Smooth muscle cell (in vitro differentiated cells): ENCODE data around the gene TM4SF4. TPM values are rescaled to one million over a fixed set of nuclear protein-coding genes. Genes with fewer than 3 reads are reported as not detected.

Experiments
- DNase-seq: peaks from one replicate; lab custom pipeline; 2025; ENCODE audit not compliant: unreplicated experiment; lab: John Stamatoyannopoulos, UW
- H2AFZ ChIP-seq: fragments of 200-600 bp; sonication (generic); 2 replicates; pipeline ENCODE4 v1.6.0; 2016; ENCODE audit warnings: antibody characterized with exemption, low read depth, mild to moderate bottlenecking
- H3F3A ChIP-seq: fragments of 200-600 bp; sonication (generic); 2 replicates; pipeline ENCODE4 v1.6.0; 2017; ENCODE audit warnings: antibody characterized with exemption, low read depth
- H3K27ac ChIP-seq: fragments of 200-600 bp; sonication (generic); 2 replicates; pipeline ENCODE4 v1.5.1; 2016; ENCODE audit warnings: low read depth, mild to moderate bottlenecking
- H3K27me3 ChIP-seq: fragments of 200-600 bp; sonication (generic); 2 replicates; pipeline ENCODE4 v1.6.1; 2016; ENCODE audit warnings: low read depth, mild to moderate bottlenecking
- H3K36me3 ChIP-seq: fragments of 200-600 bp; sonication (generic); 2 replicates; pipeline ENCODE4 v1.5.1; 2016; ENCODE audit warnings: low read depth
- H3K4me1 ChIP-seq: fragments of 200-600 bp; sonication (generic); 2 replicates; pipeline ENCODE4 v1.5.1; 2016; ENCODE audit warnings: low read depth
- H3K4me2 ChIP-seq: fragments of 200-600 bp; sonication (generic); 2 replicates; pipeline ENCODE4 v1.6.0; 2016; ENCODE audit warnings: mild to moderate bottlenecking
- H3K4me3 ChIP-seq: fragments of 200-600 bp; sonication (generic); 2 replicates; pipeline ENCODE4 v1.5.1; 2016; ENCODE audit warnings: mild to moderate bottlenecking
- H3K79me2 ChIP-seq: fragments of 200-600 bp; sonication (generic); 2 replicates; pipeline ENCODE4 v1.6.0; 2016; ENCODE audit warnings: low read depth, mild to moderate bottlenecking
- H3K9ac ChIP-seq: fragments of 200-600 bp; sonication (generic); 2 replicates; pipeline ENCODE4 v1.6.0; 2016; ENCODE audit warnings: low read depth
- H3K9me3 ChIP-seq: fragments of 200-600 bp; sonication (generic); replicated peaks from 2 replicates; pipeline ENCODE4 v1.5.1; 2016; ENCODE audit warnings: low read depth
- H4K20me1 ChIP-seq: fragments of 200-600 bp; sonication (generic); 2 replicates; pipeline ENCODE4 v1.6.0; 2016; ENCODE audit warnings: low read depth
- WGBS: methylation state at CpG from one replicate; pipeline ENCODE4 v1.1.7; 2016; ENCODE audit warnings: low lambda C conversion rate; 5-methylcytosine and 5-hydroxymethylcytosine counted together
- polyA plus RNA-seq: library from polyadenylated mRNA; unstranded; fragments of >200 nt; fragmentation: Nextera tagmentation; extraction: Ambion mirVana; gene quantifications from 2 replicates; pipeline ENCODE4 v1.2.1, GENCODE V29; 2016
- total RNA-seq: library from RNA; depleted of rRNA; stranded (reverse); fragments of >200 nt; gene quantifications from 2 replicates; pipeline ENCODE4 v1.2.3, GENCODE V29; 2014
- TF ChIP-seq, protein P1 (sequence below): fragments of 200-600 bp; sonication (generic); IDR thresholded peaks from 2 replicates; pipeline ENCODE4 v1.5.1; 2017; ENCODE audit warnings: borderline replicate concordance, mild to moderate bottlenecking, antibody characterized with exemption; ENCODE audit not compliant: insufficient read depth, poor library complexity, severe bottlenecking

TM4SF4 gene
- total and polyA plus RNA-seq, 2 experiments from 2014 or later = 0.29 TPM; not detected in 1

DNA sequence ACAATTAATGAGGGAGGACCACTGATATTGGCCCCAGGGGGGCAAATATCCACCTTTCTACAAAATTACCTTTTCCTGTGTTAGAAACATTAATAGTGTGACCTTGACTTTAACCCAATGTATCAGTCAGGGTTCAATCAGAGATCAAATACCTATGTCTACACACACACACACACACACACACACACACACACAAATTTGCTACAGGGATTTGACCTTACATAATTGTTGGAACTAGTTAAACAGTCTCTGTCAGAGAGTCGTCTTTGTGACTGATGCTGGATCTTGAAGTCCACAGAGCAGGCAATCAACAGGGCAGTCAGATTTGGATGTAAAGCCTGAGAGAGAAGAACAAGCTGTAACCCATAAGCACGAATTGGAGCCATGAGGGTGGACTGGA, 32.5 kb downstream of the TM4SF4 start:
- H3K4me3 ChIP-seq = no peak overlapping the region
- no peaks in the 10 kb centered on the region for H4K20me1 ChIP-seq
- no peak overlapping the region for H3K4me2 ChIP-seq
- no peaks in the 10 kb centered on the region for H3K79me2 ChIP-seq
- no peaks in the 10 kb centered on the region for H3K9me3 ChIP-seq
- no peak for DNase-seq
- H3K27ac ChIP-seq = peak overlapping the region; percentile 62
- WGBS = 78% methylated on average over 2 of the region's 2 CpGs
- no peaks in the 10 kb centered on the region for H3F3A ChIP-seq
- H3K36me3 ChIP-seq = no peaks in the 10 kb centered on the region
- no peaks in the 10 kb centered on the region for H3K27me3 ChIP-seq
- no peak overlapping the region for H2AFZ ChIP-seq
- H3K9ac ChIP-seq = no peak overlapping the region
- peaks cover 10% of the 10 kb centered on the region for H3K4me1 ChIP-seq
- TF ChIP-seq, protein P1, sequence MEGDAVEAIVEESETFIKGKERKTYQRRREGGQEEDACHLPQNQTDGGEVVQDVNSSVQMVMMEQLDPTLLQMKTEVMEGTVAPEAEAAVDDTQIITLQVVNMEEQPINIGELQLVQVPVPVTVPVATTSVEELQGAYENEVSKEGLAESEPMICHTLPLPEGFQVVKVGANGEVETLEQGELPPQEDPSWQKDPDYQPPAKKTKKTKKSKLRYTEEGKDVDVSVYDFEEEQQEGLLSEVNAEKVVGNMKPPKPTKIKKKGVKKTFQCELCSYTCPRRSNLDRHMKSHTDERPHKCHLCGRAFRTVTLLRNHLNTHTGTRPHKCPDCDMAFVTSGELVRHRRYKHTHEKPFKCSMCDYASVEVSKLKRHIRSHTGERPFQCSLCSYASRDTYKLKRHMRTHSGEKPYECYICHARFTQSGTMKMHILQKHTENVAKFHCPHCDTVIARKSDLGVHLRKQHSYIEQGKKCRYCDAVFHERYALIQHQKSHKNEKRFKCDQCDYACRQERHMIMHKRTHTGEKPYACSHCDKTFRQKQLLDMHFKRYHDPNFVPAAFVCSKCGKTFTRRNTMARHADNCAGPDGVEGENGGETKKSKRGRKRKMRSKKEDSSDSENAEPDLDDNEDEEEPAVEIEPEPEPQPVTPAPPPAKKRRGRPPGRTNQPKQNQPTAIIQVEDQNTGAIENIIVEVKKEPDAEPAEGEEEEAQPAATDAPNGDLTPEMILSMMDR = no peak

DNA sequence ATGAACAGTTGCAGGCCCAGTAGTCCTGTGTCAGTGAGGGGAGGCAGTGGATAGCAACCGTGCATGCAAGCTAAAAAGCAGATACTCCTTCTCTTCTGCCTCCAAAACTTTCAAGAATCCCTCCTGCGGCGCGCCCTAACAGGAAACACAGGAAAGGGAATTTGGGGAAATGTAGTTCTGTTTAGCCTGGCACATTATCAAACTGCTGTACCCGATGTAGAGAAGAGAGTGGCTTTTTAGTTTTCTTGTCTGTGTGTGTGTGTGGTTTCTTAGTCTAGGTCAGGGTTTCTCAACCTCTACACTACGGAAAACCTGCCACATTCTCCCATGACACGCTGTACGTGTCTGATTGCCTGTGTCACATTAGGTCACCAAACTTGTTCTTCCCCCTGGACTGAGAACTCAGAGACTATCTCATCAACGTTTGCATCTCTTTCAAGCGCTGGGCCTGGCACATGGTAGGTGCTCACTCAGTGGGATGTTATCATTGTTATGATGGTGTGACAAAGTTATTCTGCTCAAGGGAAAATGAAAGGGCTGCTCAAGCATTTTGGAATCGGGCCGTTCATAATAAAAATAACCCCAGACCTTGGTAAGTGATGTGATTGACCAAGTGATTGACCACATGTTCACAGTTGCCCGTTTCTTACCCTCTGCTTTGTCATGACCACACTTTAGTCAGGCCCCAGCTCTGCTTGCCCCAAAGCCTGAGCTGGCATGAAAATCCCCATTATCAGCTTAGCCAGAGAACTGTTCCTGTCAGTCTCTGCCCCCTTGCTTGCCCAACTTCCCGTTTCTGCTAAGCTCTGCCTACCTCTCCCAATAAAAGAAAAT, 33.2 kb downstream of the TM4SF4 start:
- DNase-seq = no peak
- H3K9me3 ChIP-seq = no peaks in the 10 kb centered on the region
- H3K4me1 ChIP-seq = peaks cover 10% of the 10 kb centered on the region
- no peaks in the 10 kb centered on the region for H3K27me3 ChIP-seq
- WGBS = 43% methylated on average over 14 of the region's 14 CpGs
- peak overlapping the region; percentile 9 for H2AFZ ChIP-seq
- no peak overlapping the region for H3K9ac ChIP-seq
- H3K4me2 ChIP-seq = peak overlapping the region; percentile 42
- no peaks in the 10 kb centered on the region for H4K20me1 ChIP-seq
- no peaks in the 10 kb centered on the region for H3F3A ChIP-seq
- no peaks in the 10 kb centered on the region for H3K36me3 ChIP-seq
- TF ChIP-seq, protein P1 = no peak
- no peak overlapping the region for H3K4me3 ChIP-seq
- peak overlapping the region; percentile 62 for H3K27ac ChIP-seq
- no peaks in the 10 kb centered on the region for H3K79me2 ChIP-seq

DNA sequence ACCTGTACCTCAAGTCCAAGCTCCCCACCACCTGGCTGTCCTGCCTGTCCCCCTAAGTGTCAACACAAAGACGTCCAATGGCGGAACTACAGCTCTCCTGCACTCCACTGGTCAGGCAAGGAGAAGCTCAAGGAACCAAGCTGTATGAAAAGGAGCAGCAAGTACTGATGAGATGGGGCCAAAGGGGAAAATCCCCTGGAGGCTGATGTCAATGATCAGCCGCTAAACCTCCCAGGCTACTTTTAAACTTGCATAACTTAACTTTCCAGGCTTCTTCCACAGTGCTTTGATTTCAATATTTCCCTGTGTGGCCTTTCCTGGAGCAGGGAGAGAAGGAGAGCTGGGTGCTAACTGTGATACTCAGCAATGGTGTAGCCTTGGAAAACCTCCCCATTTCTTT, 35.0 kb downstream of the TM4SF4 start:
- no peaks in the 10 kb centered on the region for H4K20me1 ChIP-seq
- no peak overlapping the region for H3K9ac ChIP-seq
- no peak for DNase-seq
- no peak overlapping the region for H3K27ac ChIP-seq
- no peak overlapping the region for H3K4me2 ChIP-seq
- H3K27me3 ChIP-seq = no peaks in the 10 kb centered on the region
- no peaks in the 10 kb centered on the region for H3K9me3 ChIP-seq
- TF ChIP-seq, protein P1 = no peak
- WGBS = 73% methylated on average over 3 of the region's 3 CpGs
- no peak overlapping the region for H2AFZ ChIP-seq
- no peaks in the 10 kb centered on the region for H3K36me3 ChIP-seq
- H3F3A ChIP-seq = no peaks in the 10 kb centered on the region
- H3K79me2 ChIP-seq = no peaks in the 10 kb centered on the region
- no peak overlapping the region for H3K4me3 ChIP-seq
- H3K4me1 ChIP-seq = peaks cover 10% of the 10 kb centered on the region

DNA sequence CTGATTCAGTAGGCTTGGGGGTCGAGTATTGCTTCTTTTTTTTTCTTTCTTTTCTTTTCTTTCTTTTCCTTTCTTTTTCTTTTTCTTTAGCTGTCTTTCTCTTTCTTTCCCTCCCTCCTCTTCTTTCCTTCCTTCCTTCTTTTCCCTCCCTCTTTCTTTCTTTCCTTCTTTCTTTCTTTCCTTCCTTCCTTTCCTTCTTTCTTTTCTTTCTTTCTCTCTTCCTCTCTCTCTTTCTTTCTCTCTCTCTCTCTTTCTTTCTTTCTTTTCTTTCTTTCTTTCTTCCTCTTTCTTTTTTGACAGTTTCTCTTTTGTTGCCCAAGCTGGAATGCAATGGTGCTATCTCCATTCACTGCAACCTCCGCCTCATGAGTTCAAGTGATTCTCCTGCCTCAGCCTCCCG, 36.0 kb downstream of the TM4SF4 start:
- TF ChIP-seq, protein P1 = no peak
- H3K9ac ChIP-seq = no peak overlapping the region
- H3K79me2 ChIP-seq = no peaks in the 10 kb centered on the region
- peaks cover 6% of the 10 kb centered on the region for H3F3A ChIP-seq
- no peaks in the 10 kb centered on the region for H3K9me3 ChIP-seq
- DNase-seq = no peak
- H3K27ac ChIP-seq = no peak overlapping the region
- no peak overlapping the region for H3K4me3 ChIP-seq
- 93% methylated on average over 3 of the region's 3 CpGs for WGBS
- peaks cover 10% of the 10 kb centered on the region for H3K4me1 ChIP-seq
- H3K27me3 ChIP-seq = no peaks in the 10 kb centered on the region
- no peaks in the 10 kb centered on the region for H4K20me1 ChIP-seq
- no peak overlapping the region for H2AFZ ChIP-seq
- no peak overlapping the region for H3K4me2 ChIP-seq
- H3K36me3 ChIP-seq = no peaks in the 10 kb centered on the region
